Measurements from ENCODE around the gene TXLNB.

DNA sequence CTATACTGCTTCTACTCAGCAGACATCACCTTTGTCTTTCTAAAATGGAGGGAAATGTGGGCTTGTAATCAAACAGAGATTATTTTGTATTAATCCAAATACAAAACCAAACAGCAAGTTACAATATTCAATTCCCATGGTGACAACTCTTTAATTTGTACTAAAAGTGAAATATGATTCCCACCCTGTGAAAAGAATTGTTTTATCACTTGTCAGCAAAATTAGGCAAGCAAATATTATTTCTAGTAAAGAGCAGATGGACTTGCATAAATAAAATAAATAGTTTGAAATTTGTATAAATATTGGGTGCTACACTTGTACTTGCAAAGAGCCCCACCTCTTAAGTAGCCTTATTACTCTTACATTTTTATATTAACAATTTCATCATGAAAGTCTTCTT is 6.1 kb upstream of the TXLNB start:
- TF ChIP-seq CTCF (IDR thresholded peaks at IDR 0.05) (no peak), POLR2A (IDR thresholded peaks at IDR 0.05) (no peak), POLR2AphosphoS5 (IDR thresholded peaks at IDR 0.05) (no peak)

Measured in prostate gland (tissue), 2 donors.